ENCODE measurements around the gene HSD17B11.
"Not testable (repeated sequence)": the region's sequence is repeated elsewhere in the genome, so short reads cannot be mapped to it uniquely, and the experiment has no call there.

Gene HSD17B11

GRCh38 chr4:87298362-87298761 is 92.6 kb downstream of the HSD17B11 start:
- Histone ChIP-seq H3K4me1 (ENCODE audit: control insufficient read depth, insufficient read depth, low read length) (no peaks in the 10 kb centered on the region; the same call in 1 of the 2 replicates), H3K27ac (ENCODE audit: extremely low read depth, low read depth, low read length) (no peak overlapping the region), H3K9me3 (ENCODE audit: control insufficient read depth, insufficient read depth, low read depth, low read length) (no peaks in the 10 kb centered on the region), H3K4me3 (ENCODE audit: low read depth, low read length) (no peak overlapping the region), H3K36me3 (ENCODE audit: control insufficient read depth in 2 of 2, insufficient read depth in 1 of 2, low read length in 2 of 2) (no peaks in the 10 kb centered on the region)
- TF ChIP-seq REST (tag by site-specific recombination; IDR thresholded peaks at IDR 0.05): no peak
- TF ChIP-seq ZNF280D (tag by site-specific recombination; IDR thresholded peaks at IDR 0.05): no peak
- TF ChIP-seq ZNF830 (tag by site-specific recombination; IDR thresholded peaks at IDR 0.05; ENCODE audit: low read depth): no peak
- ChIA-PET POLR2A (no interaction called here), CTCF (no interaction called here)

DNA sequence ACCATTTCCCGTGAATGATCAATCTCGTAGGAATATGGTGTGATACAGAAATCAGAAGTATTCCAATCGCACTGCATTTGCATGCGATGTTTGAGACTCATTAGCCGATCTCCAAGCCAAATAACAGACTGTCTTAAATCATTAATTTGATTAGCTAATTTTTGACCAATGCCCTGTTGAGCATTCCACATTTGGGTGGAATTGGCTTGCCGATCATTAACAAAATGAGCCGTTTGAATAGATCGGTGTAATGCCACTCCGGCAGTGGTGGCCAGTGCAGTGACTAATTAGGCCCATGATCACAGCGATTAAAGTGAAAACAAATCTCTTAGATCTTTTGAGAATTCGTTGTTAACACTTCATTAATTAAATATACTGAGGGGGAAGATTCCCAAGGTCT is 96.1 kb downstream of the HSD17B11 start:
- POLR2A ChIA-PET; H3K9me3 ChIP-seq (ENCODE audit: control insufficient read depth, insufficient read depth, low read depth, low read length); H3K27ac ChIP-seq (ENCODE audit: extremely low read depth, low read depth, low read length); H3K4me3 ChIP-seq (ENCODE audit: low read depth, low read length); H3K4me1 ChIP-seq (ENCODE audit: control insufficient read depth, insufficient read depth, low read length); H3K36me3 ChIP-seq (ENCODE audit: control insufficient read depth in 2 of 2, insufficient read depth in 1 of 2, low read length in 2 of 2): not testable (repeated sequence)
- CTCF ChIA-PET: interaction anchor here (0.6 kb wide), 1 partner anchor 173 kb away, joined by 3 read pairs; no protein-coding TSS in a partner anchor

- POLR2A ChIA-PET; H3K36me3 ChIP-seq (ENCODE audit: control insufficient read depth in 2 of 2, insufficient read depth in 1 of 2, low read length in 2 of 2); H3K4me3 ChIP-seq (ENCODE audit: low read depth, low read length); H3K27ac ChIP-seq (ENCODE audit: extremely low read depth, low read depth, low read length); H3K9me3 ChIP-seq (ENCODE audit: control insufficient read depth, insufficient read depth, low read depth, low read length); H3K4me1 ChIP-seq (ENCODE audit: control insufficient read depth, insufficient read depth, low read length); CTCF ChIA-PET: not testable (repeated sequence)
- TF ChIP-seq SETDB1 (IDR thresholded peaks at IDR 0.05; ENCODE audit: insufficient read length, low read length): peak; percentile 58
Observed at GRCh38 chr4:87293889-87294288, 97.1 kb downstream of the HSD17B11 start.

GRCh38 chr4:87286970-87287369 is 104.0 kb downstream of the HSD17B11 start:
- POLR2A ChIA-PET: no interaction called here
- no peaks in the 10 kb centered on the region for H3K9me3 ChIP-seq (ENCODE audit: control insufficient read depth, insufficient read depth, low read depth, low read length)
- CTCF ChIA-PET: no interaction called here
- TF ChIP-seq ZNF513 (tag by site-specific recombination; IDR thresholded peaks at IDR 0.05) (no peak), ZNF354C (tag by site-specific recombination; IDR thresholded peaks at IDR 0.05; ENCODE audit: borderline replicate concordance, low read depth) (no peak), OVOL3 (tag by site-specific recombination; IDR thresholded peaks at IDR 0.05) (no peak), SP3 (tag by site-specific recombination; IDR thresholded peaks at IDR 0.05) (no peak), ZNF146 (tag by site-specific recombination; IDR thresholded peaks at IDR 0.05) (no peak), ZNF530 (tag by site-specific recombination; IDR thresholded peaks at IDR 0.05; ENCODE audit: low read depth) (no peak), ZIC2 (tag by site-specific recombination; IDR thresholded peaks at IDR 0.05) (no peak), ZNF692 (tag by site-specific recombination; IDR thresholded peaks at IDR 0.05) (no peak), IKZF3 (tag by site-specific recombination; IDR thresholded peaks at IDR 0.05) (no peak), SCRT1 (tag by site-specific recombination; IDR thresholded peaks at IDR 0.05; ENCODE audit: borderline replicate concordance) (no peak), ZNF571 (tag by site-specific recombination; IDR thresholded peaks at IDR 0.05) (no peak)

More at GRCh38 chr4:87286970-87287369, 104.0 kb downstream of the HSD17B11 start:
- no peaks in the 10 kb centered on the region for H3K4me1 ChIP-seq (ENCODE audit: control insufficient read depth, insufficient read depth, low read length)
- no peak overlapping the region for H3K4me3 ChIP-seq (ENCODE audit: low read depth, low read length)
- no peak overlapping the region for H3K27ac ChIP-seq (ENCODE audit: extremely low read depth, low read depth, low read length)
- no peaks in the 10 kb centered on the region for H3K36me3 ChIP-seq (ENCODE audit: control insufficient read depth in 2 of 2, insufficient read depth in 1 of 2, low read length in 2 of 2)

All from HEK293 (cell line).